HTR-8/SVneo (cell line): Measurements from ENCODE around the gene GADD45A.
"Not testable (repeated sequence)": the region's sequence is repeated elsewhere in the genome, so short reads cannot be mapped to it uniquely, and the experiment has no call there.

ENCODE experiments used
- DNase-seq: peaks from one replicate; pipeline ENCODE4 v3.0.0; 2011; ENCODE audit warnings: low spot score, mixed read lengths; ENCODE audit not compliant: insufficient read length
- FAIRE-seq: peaks from 2 replicates; lab custom pipeline; 2011; peaks lifted over from hg19 to GRCh38; lab: Jason Lieb, UNC

GADD45A gene

DNA sequence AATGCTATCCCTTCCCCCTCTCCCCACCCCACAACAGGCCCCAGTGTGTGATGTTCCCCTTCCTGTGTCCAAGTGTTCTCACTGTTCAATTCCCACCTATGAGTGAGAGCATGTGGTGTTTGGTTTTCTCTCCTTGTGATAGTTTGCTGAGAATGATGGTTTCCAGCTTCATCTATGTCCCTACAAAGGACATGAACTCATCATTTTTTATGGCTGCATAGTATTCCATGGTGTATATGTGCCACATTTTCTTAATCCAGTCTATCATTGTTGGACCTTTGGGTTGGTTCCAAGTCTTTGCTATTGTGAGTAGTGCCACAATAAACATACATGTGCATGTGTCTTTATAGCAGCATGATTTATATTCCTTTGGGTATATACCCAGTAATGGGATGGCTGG, 19.7 kb upstream of the GADD45A start:
- not testable (repeated sequence) for DNase-seq, FAIRE-seq

DNA sequence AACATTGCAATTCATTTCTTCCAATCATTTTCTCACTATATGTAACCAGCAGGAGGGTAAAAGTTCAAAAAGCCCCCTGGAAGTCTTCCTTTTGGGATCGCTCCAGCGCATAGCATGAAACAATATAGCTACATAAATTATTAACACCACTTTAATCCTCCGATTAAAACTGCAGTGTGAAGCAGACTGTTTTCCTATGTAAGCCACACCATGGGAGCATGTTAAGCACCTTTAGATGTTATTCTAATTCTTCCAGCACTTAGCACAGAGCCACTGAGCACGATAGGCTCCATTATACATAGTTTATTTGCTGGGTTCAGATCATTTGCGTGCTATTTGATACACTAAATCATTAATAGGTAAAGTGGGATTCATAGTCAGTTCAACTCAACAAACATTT, 18.4 kb upstream of the GADD45A start:
- FAIRE-seq (no peak), DNase-seq (no peak)

DNA sequence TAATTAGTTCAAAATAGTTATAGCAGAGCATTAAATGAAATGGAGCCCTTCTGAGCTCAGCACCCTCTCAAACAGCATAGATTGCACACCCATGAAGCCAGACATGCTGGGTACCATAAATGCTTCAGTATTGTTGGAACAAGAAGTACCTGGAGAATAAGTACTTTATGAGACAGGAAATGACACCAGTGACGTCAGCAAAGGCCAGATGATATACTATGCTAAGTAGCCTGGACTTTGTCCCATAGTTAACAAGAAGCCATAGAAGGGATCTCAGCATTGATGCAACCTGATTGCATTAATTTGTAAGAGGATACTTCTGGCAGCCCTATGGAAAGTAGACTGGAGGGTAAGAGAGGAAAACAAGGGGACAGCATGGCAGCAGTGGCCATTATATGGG, 16.3 kb upstream of the GADD45A start:
- no peak for DNase-seq
- no peak for FAIRE-seq

DNA sequence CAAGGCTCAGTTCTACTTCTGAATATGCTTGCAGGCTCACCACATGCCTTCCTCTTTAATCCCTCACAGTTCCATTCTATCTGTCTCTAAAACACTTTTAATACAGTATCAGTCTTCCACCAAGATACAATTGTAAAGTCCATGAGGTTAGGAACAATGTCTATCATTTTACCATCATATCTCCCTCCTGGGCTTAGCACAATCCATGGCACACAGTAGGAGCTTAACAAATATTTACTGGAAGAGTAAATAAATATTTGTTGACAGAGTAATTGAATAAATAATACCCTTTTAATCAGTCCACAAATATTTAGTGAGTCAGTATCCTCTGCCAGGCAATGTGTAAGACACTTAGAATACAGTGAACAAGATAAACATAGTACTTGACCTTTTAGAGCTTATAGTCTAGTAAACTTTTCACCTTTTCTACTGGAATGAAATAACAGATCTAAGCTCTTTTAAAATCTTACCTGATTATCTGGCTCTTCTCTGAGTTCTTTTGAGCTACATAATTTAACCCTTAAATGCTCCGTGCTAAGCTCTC, 12.7 kb upstream of the GADD45A start:
- DNase-seq (no peak), FAIRE-seq (no peak)

DNA sequence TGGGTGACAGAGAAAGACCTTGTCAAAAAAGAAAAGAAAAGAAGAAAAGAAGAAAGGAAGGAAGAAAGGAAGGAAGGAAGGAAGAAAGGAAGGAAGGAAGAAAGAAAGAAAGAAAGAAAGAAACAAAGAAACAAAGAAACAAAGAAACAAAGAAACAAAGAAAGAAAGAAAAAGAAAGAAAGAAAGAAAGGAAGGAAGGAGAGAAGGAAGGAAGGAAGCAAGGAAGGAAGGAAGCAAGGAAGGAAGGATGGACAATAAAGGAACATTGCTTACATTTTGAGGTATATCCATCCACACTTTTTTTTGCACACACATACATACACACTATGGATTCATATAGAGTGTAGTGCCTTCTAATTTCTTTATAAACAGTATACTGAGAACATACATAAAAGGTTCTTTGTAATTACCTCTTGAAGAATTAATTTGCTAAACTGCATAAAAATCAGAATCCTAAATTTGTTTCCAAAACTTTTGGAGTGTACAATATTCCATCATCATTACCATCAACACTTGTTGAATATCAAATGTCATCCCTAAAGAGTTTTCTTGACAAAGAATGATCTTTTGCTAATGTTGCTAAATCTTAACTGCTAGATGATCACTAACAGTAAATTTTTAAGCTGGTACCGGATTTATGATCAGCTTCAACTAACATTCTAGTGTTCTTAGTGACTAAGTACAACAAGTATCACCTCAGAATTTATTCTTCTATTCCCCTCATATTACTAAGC, 11.4 kb upstream of the GADD45A start:
- FAIRE-seq (no peak), DNase-seq (no peak)

DNA sequence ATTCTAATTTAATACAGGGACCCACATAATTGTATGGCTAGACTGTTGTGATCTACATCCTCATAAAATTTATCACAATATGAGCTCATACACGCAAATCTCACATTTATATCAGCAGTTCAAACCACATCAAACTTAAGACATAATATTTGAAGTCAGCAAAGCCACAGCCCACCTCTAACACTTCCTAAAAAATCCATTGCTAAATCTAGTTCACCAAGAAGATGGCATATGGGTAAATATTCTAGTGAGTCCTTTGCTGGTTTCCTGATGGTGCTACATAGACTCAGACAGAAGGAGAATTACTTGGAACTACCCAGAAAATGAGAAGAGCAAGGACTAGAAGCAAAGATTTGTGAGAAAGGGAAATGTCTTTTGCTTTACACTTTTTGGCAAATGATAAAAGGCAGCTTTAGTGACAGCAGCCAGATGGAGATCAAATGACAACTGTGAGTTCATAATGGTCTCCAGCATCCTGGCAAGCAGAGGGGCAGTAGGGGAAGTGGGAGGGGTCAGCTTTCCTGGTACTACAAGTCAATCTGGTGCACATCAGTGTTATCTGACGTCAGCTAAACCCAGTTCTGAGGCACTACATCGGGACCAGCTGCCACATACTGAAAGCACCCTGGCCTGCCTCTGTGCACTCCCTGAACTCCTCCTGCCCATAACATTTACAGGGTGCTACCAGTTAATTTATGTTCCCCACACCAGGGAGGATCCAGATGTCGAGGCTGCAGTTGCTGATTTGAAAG, 10.6 kb upstream of the GADD45A start:
- FAIRE-seq (peak; percentile 72), DNase-seq (no peak)

DNA sequence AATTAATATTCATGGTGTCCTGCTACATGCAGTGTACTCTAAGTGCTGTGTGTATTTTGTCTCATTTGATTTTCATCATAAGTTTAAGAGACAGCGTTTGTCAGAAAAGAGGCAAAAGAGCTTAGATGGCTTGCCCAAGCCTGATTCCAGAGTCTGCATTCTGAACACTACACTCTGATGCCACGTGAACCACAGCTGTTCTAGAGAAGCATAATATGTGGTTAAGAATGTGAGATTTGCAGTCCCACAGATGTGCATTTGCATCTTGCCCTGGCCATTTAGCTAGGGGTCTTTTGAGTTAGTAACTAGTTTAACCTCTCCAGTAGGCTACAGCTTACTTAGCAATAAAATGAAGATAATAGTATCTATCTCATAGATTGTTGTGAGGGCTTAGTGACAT, 9.2 kb upstream of the GADD45A start:
- DNase-seq (no peak), FAIRE-seq (no peak)

DNA sequence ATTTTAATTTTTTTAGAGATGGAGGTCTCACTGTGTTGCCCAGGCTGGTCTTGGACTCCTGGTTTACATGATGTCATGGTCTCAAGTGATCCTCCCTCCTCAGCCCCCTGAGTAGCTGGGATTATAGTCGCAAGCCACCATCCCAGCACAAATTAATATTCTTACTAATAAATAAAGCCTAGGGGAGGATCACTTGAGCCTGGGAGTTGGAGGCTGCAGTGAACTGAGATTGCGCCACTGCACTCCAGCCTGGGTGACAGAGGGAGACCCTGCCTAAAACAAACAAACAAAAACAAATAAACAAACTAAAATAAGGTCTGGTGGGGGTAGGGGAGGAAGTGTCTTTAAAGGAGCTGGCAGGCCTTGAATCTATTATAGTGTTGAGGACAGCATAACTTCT, 8.7 kb upstream of the GADD45A start:
- FAIRE-seq: no peak
- DNase-seq: no peak

DNA sequence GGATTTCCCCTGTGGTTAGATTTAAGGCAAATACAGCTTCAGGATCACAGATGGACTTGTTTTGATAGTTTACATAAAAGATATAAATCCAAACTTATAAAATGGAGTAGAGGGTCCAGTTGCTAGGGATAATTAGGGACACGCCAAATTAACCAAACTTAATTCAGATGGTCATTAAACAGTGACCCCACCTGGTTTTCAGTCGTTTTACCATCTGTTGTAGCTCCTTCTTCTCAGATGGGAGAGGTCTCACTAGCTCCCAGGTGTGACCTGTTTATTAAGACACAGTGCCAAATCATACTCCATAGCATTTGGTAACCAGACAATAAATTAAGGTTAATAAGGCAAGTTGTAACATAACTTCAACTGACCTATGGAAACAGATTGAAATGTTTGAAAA, 8.1 kb upstream of the GADD45A start:
- DNase-seq: no peak
- no peak for FAIRE-seq

DNA sequence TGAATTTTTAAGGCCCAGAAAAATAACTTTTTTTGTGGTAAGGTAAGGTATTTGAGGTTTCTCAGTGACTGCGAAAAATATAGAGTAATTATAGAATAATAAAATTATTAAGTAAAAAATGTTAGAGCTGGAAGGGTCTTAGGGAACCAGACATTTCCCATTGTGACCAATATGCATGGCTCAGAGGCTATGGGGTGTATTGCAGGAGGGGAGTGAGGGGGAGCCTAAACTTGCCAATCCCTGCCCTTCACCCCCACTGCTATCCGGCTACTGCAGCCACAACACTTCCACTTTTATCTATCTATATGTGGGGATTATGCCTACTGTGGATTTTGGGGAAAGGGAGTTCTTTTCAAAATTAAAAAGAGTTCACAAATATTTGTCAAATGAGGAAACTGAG, 7.6 kb upstream of the GADD45A start:
- FAIRE-seq (no peak), DNase-seq (no peak)

DNA sequence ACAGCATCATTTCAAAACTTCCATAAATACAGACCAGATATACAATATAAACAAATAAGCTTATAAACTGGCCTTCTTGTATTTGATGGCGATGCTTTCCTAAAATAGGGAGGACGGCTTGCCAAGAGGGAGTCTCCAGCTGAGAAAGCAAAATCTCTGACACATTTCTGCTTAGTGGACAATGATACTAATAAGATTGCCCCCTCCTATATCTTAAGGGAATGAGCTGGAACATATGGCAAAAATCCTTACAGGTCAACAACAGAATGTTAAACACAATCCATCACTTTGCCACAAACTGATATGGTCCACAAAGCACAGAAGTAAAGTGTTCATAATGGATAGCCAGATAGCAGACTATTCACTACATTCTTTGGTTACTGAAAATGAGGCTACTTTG, 7.1 kb upstream of the GADD45A start:
- no peak for DNase-seq
- FAIRE-seq: no peak

DNA sequence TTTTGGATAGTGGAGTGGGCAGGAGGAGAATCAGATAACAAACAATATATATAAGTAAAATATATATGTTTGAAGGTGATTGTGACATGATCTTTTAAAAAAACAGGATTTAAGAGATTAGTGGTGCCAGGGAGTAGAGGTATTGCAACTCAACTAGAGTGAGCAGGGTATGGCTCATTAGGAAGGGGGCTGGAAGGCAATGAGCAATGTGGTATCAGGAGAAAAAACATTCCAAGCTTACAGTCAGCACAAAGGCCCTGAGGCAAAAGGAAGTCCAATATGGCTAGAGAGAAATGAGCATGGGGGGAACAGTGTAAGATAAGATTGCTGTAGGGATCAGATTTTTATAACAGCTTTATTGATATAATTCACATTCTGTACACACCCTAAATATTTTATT, 5.3 kb upstream of the GADD45A start:
- peak; percentile 13 for FAIRE-seq
- DNase-seq: no peak

DNA sequence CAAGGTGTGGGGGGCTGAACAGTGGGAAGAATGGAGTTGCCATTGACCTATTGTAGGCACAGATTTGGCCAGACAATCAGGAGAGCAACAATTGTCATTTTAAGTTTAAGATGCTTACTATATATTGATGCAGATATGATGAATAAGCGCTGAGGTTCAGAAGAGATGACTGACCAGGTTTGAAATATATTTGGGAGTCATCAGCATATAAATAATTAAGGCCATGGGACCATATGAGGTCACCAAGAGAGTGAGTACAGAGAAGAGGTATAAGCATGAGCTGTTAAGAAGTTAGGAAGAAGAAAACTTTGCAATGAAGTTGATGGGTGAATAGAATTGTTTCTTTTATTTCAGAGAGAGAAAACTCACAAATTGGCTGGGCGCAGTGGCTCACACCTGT, 4.5 kb upstream of the GADD45A start:
- no peak for FAIRE-seq
- DNase-seq: no peak

DNA sequence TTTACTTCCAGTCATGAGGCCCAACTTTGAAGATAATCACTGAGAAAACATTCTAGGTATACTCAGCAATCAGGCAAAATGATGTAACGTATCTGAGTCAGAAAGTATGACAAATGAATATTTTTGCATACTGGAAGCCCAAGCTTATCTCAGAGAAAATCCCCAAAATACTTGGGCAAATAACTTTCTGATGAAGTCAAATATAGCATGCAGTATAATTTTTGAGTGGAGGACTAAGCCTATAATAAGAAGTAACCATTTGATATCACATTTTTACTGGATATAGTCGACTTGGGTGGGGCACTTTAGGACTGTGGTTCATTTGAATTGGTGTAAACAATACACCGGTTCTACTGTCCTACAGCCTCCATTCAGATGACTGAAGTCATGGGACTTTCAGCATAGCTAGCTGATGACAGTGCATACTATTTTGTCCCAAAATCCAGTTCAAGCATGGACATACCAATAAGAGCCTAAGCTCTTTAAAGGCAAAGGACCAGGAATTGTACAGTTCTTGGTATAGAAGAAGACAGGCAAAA, 2.3 kb upstream of the GADD45A start:
- no peak for DNase-seq

DNA sequence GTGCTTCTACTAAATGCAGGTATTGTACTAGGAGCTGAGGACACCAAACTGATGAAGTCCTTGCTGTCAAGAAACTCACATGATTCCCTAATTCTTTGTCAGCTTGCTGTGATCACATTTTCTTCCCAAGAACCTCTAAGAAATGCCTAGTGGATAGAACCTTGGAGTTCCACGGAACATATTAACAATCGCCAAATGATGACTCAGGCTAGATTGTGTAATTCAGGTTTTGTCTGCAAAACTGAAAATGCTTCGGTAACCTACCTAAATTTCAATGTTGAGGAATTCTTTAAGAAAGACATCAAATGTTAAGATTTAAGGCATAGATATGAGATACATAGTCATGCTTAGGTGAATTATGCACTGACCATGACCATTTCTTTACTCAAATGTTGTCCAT, 1.7 kb upstream of the GADD45A start:
- DNase-seq (no peak), FAIRE-seq (no peak)

More for the DNA sequence above, 2.3 kb upstream of the GADD45A start:
- FAIRE-seq: no peak

DNA sequence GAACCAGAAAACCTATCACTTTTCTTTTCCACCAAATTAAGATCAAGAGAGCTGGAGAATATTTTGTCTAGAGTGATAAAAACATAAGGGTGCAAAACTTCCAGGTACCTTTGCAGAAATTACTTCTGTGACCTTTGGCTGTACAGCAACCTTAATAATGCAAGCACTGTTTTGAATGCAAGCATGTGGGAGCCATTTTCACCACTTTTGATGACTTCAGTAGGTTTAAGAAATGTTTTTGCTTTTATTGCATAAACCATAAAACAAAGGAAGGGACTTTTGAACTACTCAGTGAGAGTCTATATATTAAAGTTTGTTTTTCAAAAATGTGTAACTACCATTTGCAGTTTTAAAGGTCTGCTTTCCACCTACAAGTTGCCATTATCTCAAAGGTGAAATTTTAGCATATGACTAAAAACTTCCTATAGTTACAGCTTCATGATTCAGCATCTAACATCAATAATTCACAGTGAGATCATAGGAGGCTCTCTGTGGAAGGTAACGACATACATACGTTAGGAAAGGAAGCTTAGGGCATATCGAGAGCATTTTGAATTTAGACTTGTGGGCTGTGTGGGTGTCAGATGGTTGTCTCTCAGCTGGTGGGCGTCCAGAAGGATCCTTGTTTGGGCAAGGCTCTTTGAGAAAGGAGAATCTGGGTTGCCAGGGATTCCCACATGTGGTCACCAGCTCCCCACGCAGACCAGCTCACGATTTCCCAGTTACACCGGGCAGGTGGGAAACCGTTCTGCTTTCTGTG, 1.1 kb upstream of the GADD45A start:
- DNase-seq (no peak), FAIRE-seq (no peak)

DNA sequence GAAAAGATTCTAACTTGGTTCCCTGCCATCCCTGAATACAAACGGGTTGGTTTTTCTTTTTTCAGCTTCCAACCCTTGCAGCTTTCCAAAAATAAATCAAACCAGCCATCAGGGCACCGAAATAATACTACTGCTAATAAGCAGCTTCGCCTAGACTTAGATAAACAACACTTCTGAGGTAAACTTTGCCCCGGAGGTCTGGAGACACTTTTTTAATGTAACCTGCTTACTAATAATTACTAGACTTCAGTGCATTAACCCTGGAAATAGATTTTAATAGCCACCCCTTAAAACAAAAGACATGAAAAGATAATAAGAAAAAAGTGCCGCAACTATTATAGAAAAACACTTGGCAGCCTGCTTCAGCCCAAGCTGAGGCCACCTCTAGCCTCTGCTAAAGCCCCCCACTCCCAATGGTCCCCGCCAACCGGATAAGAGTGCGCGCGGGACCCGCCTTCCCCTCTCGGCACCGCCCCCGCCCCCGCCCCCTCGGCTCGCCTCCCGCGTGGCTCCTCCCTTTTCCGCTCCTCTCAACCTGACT, 405 bp upstream of the GADD45A start:
- FAIRE-seq: no peak
- no peak for DNase-seq

DNA sequence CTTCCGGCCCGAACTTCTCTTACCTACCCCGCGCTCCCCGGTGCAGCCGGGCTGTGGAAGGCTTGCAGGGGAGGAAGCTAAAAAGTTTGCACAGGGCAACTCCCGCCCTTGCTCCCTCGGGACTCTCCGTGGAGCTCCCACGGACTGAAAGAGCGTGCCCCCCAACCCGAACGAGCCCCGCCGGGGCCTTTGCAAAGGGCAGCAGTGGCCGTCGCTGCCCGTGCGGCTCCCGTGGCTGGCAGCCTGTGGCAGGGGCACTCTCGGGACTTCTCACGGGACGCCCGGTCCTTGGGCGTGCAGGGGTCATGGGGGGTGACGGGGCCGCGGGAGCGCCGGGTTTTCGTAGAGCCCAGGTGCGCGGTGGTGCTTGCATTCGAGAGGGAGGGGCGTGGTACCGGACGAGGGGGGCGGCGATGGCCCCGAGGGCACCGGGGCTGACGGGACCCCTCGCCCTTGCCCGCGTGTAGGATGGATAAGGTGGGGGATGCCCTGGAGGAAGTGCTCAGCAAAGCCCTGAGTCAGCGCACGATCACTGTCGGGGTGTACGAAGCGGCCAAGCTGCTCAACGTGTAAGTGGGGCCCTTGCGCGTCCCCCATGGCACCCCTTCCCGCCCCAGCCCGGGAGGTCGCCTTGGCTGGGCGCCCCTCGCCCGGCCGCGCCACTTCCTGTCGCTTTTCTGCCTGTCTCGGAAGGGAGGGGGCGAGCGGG, 711 bp downstream of the GADD45A start:
- DNase-seq: no peak
- no peak for FAIRE-seq

DNA sequence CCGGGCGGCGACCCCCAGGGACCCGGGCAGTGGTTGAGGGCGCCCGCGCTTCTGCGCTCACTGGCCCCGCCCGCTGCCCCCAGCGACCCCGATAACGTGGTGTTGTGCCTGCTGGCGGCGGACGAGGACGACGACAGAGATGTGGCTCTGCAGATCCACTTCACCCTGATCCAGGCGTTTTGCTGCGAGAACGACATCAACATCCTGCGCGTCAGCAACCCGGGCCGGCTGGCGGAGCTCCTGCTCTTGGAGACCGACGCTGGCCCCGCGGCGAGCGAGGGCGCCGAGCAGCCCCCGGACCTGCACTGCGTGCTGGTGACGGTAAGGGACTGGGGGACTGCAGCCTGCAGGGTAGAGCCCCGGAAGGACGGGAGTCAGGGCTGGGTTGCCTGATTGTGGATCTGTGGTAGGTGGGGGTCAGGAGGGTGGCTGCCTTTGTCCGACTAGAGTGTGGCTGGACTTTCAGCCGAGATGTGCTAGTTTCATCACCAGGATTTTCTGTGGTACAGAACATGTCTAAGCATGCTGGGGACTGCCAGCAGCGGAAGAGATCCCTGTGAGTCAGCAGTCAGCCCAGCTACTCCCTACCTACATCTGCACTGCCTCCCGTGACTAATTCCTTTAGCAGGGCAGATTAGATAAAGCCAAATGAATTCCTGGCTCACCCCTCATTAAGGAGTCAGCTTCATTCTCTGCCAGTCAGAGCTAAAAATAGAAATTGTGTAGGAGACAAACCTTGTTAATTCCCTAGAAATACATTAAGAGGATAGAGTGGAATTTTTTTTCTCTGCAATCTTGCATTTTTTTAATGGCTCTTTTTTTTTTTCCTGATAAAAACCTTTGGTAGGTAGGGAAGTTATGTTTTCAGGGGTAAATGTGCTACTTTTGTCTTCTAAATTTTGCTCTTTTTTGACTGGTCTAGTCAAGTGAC, 1.5 kb downstream of the GADD45A start:
- FAIRE-seq: peak; percentile 82
- peak; percentile 81 for DNase-seq
